A549 (cell line): ENCODE results near the gene HERC2. TPM values are rescaled to one million over a fixed set of nuclear protein-coding genes. Genes with fewer than 3 reads are reported as not detected.

Experiments
- ATAC-seq, 2 experiments: fragments of 200-7000 bp in 1 of 2; fragments of >200 bp in 1 of 2; cut with Nextera tagmentation in 1 of 2; cut with Tn5 transposase in 1 of 2; 3 replicates each; pipeline versions ENCODE4 v1.8.0 to v1.9.1; 2018 to 2020; ENCODE audit warnings: mild to moderate bottlenecking in 1 of 2, moderate library complexity in 1 of 2
- CTCF ChIA-PET: fragments of 300-600 bp; sonication (Branson Sonifier 250); formaldehyde crosslinking; extraction: SDS; loops from one replicate; lab custom pipeline; 2021; ENCODE audit warnings: antibody characterized with exemption, inconsistent platforms; lab: Yijun Ruan, JAX
- POLR2A ChIA-PET: fragments of 350-600 bp; formaldehyde crosslinking; extraction: SDS; loops from one replicate; lab custom pipeline; 2021; ENCODE audit warnings: antibody characterized with exemption, inconsistent platforms; lab: Yijun Ruan, JAX
- DNase-seq, 2 experiments: peaks; one replicate each; pipeline versions ENCODE4 v3.0.0 to v3.0.0-alpha.2; 2011 to 2016; ENCODE audit warnings: low read depth in 1 of 2, low spot score in 1 of 2
- FAIRE-seq: peaks from 2 replicates; lab custom pipeline; 2011; peaks lifted over from hg19 to GRCh38; lab: Jason Lieb, UNC
- H3K27ac ChIP-seq, 2 experiments: fragments of >200 bp; sonication (Bioruptor Twin); formaldehyde crosslinking; 3 replicates each; pipeline ENCODE4 v1.5.1; 2016 to 2017
- H3K4me1 ChIP-seq: fragments of >200 bp; sonication (Bioruptor Twin); formaldehyde crosslinking; 3 replicates; pipeline ENCODE4 v1.6.1; 2016
- H3K4me2 ChIP-seq: fragments of >200 bp; sonication (Bioruptor Twin); formaldehyde crosslinking; 3 replicates; pipeline ENCODE4 v1.6.1; 2016
- H3K4me3 ChIP-seq: fragments of >200 bp; sonication (Bioruptor Twin); formaldehyde crosslinking; 3 replicates; pipeline ENCODE4 v1.5.1; 2016
- H3K9me3 ChIP-seq: fragments of >200 bp; sonication (Bioruptor Twin); formaldehyde crosslinking; 3 replicates; pipeline ENCODE4 v1.6.1; 2016
- CHD2 ChIP-seq: fragments of 150-350 bp; IDR thresholded peaks from 2 replicates; pipeline ENCODE4 v1.6.1; 2014; ENCODE audit warnings: low read length; ENCODE audit not compliant: partially characterized antibody
- EHF ChIP-seq: fragments of 250-450 bp; sonication (Bioruptor Pico); IDR thresholded peaks from 2 replicates; pipeline ENCODE4 v1.5.0; 2020; ENCODE audit warnings: mild to moderate bottlenecking
- EP300 ChIP-seq, 2 experiments: fragments of >200 bp; sonication (Bioruptor Twin); formaldehyde crosslinking; IDR thresholded peaks; 2 replicates in 1 of 2; 3 replicates in 1 of 2; pipeline ENCODE4 v1.6.1; 2016 to 2017
- ESRRA ChIP-seq: fragments of 150-350 bp; IDR thresholded peaks from 2 replicates; pipeline ENCODE4 v1.6.1; 2014; ENCODE audit warnings: mild to moderate bottlenecking, low read length, borderline replicate concordance
- FOXS1 ChIP-seq: fragments of 250-450 bp; sonication (Bioruptor Pico); IDR thresholded peaks from 2 replicates; pipeline ENCODE4 v1.5.0; 2020; ENCODE audit warnings: mild to moderate bottlenecking, moderate library complexity
- HDAC2 ChIP-seq: fragments of 200-600 bp; sonication (generic); IDR thresholded peaks from 2 replicates; pipeline ENCODE4 v1.6.1; 2016
- HMGXB4 ChIP-seq: fragments of 250-450 bp; sonication (Bioruptor Pico); IDR thresholded peaks from 2 replicates; pipeline ENCODE4 v1.5.0; 2021; ENCODE audit warnings: mild to moderate bottlenecking, moderate library complexity, borderline replicate concordance
- HOXA7 ChIP-seq: fragments of 250-450 bp; sonication (Bioruptor Pico); IDR thresholded peaks from 2 replicates; pipeline ENCODE4 v1.5.0; 2020; ENCODE audit warnings: mild to moderate bottlenecking, moderate library complexity
- KDM5A ChIP-seq: fragments of 200-600 bp; sonication (generic); IDR thresholded peaks from 2 replicates; pipeline ENCODE4 v1.6.1; 2016; ENCODE audit warnings: antibody characterized with exemption, mild to moderate bottlenecking
- MAZ ChIP-seq: fragments of 150-350 bp; IDR thresholded peaks from 2 replicates; pipeline ENCODE4 v1.6.1; 2014; ENCODE audit warnings: antibody characterized with exemption, low read depth, low read length, borderline replicate concordance
- MYC ChIP-seq: IDR thresholded peaks from 2 replicates; pipeline ENCODE4 v1.6.1; 2012; ENCODE audit warnings: mild to moderate bottlenecking, inconsistent platforms, low read length, improper control_type of control experiment, borderline replicate concordance
- PBX3 ChIP-seq: IDR thresholded peaks from 2 replicates; pipeline ENCODE4 v1.6.1; 2012
- RCOR1 ChIP-seq: fragments of 150-350 bp; IDR thresholded peaks from 2 replicates; pipeline ENCODE4 v1.6.1; 2014; ENCODE audit warnings: antibody characterized with exemption, low read length, low read depth
- REST ChIP-seq: fragments of 200-600 bp; sonication (generic); IDR thresholded peaks from 2 replicates; pipeline ENCODE4 v1.6.1; 2016; ENCODE audit warnings: antibody characterized with exemption, mild to moderate bottlenecking, moderate library complexity
- RFX5 ChIP-seq: fragments of 450-650 bp; IDR thresholded peaks from 2 replicates; pipeline ENCODE4 v1.7.1; 2014; ENCODE audit warnings: antibody characterized with exemption, mild to moderate bottlenecking, moderate library complexity
- RNF2 ChIP-seq: fragments of 200-600 bp; sonication (generic); IDR thresholded peaks from 2 replicates; pipeline ENCODE4 v1.6.1; 2016; ENCODE audit warnings: low read depth, mild to moderate bottlenecking, antibody characterized with exemption, moderate library complexity, borderline replicate concordance
- SMC3 ChIP-seq: fragments of >200 bp; sonication (Bioruptor Twin); formaldehyde crosslinking; IDR thresholded peaks from 3 replicates; pipeline ENCODE4 v1.6.1; 2018; ENCODE audit warnings: inconsistent platforms
- SREBF2 ChIP-seq: fragments of 450-650 bp; IDR thresholded peaks from 2 replicates; pipeline ENCODE4 v1.6.1; 2014; ENCODE audit warnings: mild to moderate bottlenecking, moderate library complexity
- TP53 ChIP-seq: fragments of 250-450 bp; sonication (Bioruptor Pico); IDR thresholded peaks from 2 replicates; pipeline ENCODE4 v1.5.0; 2021; ENCODE audit warnings: mild to moderate bottlenecking, moderate library complexity
- USF2 ChIP-seq: fragments of 450-650 bp; IDR thresholded peaks from 2 replicates; pipeline ENCODE4 v1.6.1; 2014; ENCODE audit warnings: antibody characterized with exemption
- ZC3H11A ChIP-seq: fragments of 450-650 bp; IDR thresholded peaks from 2 replicates; pipeline ENCODE4 v1.6.1; 2014; ENCODE audit warnings: antibody characterized with exemption, mild to moderate bottlenecking
- WGBS: methylation state at CpG from one replicate; pipeline ENCODE4 v1.1.6; 2017; ENCODE audit errors: missing lambda C conversion rate; 5-methylcytosine and 5-hydroxymethylcytosine counted together
- polyA plus RNA-seq, 4 experiments: library from polyadenylated mRNA; depleted of rRNA in 3 of 4; stranded (reverse); fragments of >200 nt; fragmentation: RNase III in 1 of 4; extraction: RNeasy Plus Mini Kit Qiagen cat#74134 plus additional on column Dnase treatment in 1 of 4; gene quantifications; 2 replicates in 3 of 4; 3 replicates in 1 of 4; pipeline ENCODE4 v1.2.3, GENCODE V29; 2011 to 2017
- TF ChIP-seq, protein P1 (sequence below): fragments of 150-350 bp; IDR thresholded peaks from 2 replicates; pipeline ENCODE4 v1.6.1; 2014; ENCODE audit warnings: low read depth, mild to moderate bottlenecking, low read length

HERC2 gene
- polyA plus RNA-seq, 2 of the 4 experiments (the other 2 are of a cell fraction), result 31.4 to 32.8 TPM

DNA sequence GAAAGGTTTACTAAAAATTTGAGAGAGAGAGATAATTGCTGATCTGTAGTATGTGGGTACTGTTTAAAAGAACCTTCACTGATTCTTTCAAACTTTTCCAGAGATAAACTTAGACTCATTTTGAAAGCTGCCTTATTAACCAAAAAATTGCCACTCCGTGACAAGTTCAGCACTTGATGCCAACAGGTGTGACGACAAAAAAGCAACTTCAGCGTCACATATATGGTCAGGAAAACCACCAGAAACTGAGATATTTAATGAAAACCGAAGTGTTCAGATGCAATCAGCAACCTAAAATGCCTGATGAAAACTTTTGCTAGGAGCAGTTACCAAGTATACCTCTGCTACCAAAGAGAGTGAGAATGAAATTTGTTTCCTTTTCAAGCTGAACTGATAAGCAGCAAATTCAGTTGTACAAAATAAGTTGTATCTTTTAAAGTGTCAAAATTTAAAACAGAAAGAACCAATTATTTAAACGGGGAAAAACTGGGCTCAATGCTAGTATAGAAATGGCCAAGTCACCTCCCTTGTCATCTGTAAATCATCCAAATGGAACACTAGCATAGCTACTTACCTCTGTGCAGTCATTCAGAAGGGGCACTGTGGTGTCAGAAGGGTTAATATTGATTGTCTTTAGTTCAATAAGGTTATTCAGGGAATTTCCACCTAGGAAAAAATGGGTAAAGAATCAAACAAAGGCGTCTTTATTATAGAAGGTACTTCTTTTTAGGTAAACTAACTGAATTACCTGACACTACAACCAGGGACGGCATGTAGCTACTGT, 131.4 kb downstream of the HERC2 start:
- H3K4me3 ChIP-seq, result no peak overlapping the region
- ATAC-seq, result no peak
- H3K27ac ChIP-seq, result no peak overlapping the region
- H3K9me3 ChIP-seq, result no peaks in the 10 kb centered on the region
- TF ChIP-seq HMGXB4 (no peak), USF2 (no peak), EHF (CRISPR knock-in tag) (no peak)
- DNase-seq, result no peak
- no peak for FAIRE-seq
- WGBS, result 89% methylated on average over 7 of the region's 7 CpGs
- CTCF ChIA-PET, result interaction anchor here (1.1 kb wide), 1 partner anchor 17 kb away, joined by 3 read pairs; no protein-coding TSS in a partner anchor
- H3K4me2 ChIP-seq, result no peak overlapping the region
- POLR2A ChIA-PET, result no interaction called here
- H3K4me1 ChIP-seq, result no peaks in the 10 kb centered on the region

- no peak overlapping the region for H3K4me2 ChIP-seq
- H3K9me3 ChIP-seq, result no peaks in the 10 kb centered on the region
- H3K4me1 ChIP-seq, result no peaks in the 10 kb centered on the region
- no peak overlapping the region for H3K27ac ChIP-seq
- no peak for FAIRE-seq
- no peak overlapping the region for H3K4me3 ChIP-seq
- DNase-seq, result no peak
- POLR2A ChIA-PET, result no interaction called here
- CTCF ChIA-PET, result interaction anchor here (2.0 kb wide), 1 partner anchor 59 kb away, joined by 6 read pairs; no protein-coding TSS in a partner anchor
- no peak for TF ChIP-seq HDAC2
- TF ChIP-seq FOXS1 (CRISPR knock-in tag), result no peak
- TF ChIP-seq CHD2, result no peak
- no peak for TF ChIP-seq RFX5
- TF ChIP-seq HOXA7, result no peak
- TF ChIP-seq SREBF2, result no peak
- TF ChIP-seq REST, result no peak
- TF ChIP-seq, protein P1, sequence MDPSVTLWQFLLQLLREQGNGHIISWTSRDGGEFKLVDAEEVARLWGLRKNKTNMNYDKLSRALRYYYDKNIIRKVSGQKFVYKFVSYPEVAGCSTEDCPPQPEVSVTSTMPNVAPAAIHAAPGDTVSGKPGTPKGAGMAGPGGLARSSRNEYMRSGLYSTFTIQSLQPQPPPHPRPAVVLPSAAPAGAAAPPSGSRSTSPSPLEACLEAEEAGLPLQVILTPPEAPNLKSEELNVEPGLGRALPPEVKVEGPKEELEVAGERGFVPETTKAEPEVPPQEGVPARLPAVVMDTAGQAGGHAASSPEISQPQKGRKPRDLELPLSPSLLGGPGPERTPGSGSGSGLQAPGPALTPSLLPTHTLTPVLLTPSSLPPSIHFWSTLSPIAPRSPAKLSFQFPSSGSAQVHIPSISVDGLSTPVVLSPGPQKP, result no peak
- TF ChIP-seq PBX3, result no peak
- no peak for TF ChIP-seq ESRRA
- TF ChIP-seq RCOR1, result no peak
- TF ChIP-seq MAZ, result no peak
- TF ChIP-seq KDM5A, result no peak
- TF ChIP-seq SMC3, result no peak
- no peak for TF ChIP-seq EP300 (IDR thresholded peaks at IDR 0.05)
- TF ChIP-seq TP53 (CRISPR knock-in tag), result no peak
- no peak for TF ChIP-seq MYC
- no peak for TF ChIP-seq ZC3H11A
- TF ChIP-seq HMGXB4, result no peak
- TF ChIP-seq RNF2, result no peak
- no peak for ATAC-seq
- 90% methylated on average over 9 of the region's 9 CpGs for WGBS
Observed at GRCh38 chr15:28185148-28185895, 136.7 kb downstream of the HERC2 start.
